ENCODE data around the gene FRZB. TPM values are rescaled to one million over a fixed set of nuclear protein-coding genes. Genes with fewer than 3 reads are reported as not detected.

The FRZB gene
- total RNA-seq, 1 donor from 2014 or later = 0.17 TPM

DNA sequence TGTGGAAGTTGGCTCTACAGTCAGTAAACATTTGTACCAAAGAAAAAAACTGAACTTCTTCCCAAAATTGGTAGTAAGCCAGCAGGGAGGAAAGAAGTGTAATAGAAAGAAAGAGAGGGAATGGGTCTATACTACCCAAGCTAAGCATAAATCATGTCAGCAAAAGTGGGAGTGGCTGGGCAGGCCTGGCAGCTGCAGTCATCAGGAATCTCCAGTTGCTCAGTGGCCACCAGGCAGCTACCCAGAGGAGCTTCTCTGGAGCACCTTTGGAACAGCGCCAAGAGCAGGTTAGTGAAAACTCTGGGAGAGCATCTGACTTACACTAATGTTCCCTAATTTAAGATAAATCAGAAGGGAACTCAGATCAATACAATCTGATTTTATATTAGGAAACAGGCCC, 14.3 kb downstream of the FRZB start:
- DNase-seq (ENCODE audit: low read depth) = no peak
- TF ChIP-seq CTCF (IDR thresholded peaks at IDR 0.05; ENCODE audit: insufficient read depth, low read length, poor library complexity, severe bottlenecking) = no peak

GRCh38 chr2:182845794-182846417, 20.5 kb downstream of the FRZB start:
- Histone ChIP-seq H3K36me3 (ENCODE audit: control insufficient read depth, insufficient read depth, low read length) (no peaks in the 10 kb centered on the region), H3K27me3 (ENCODE audit: control insufficient read depth, insufficient read depth, low read length) (no peaks in the 10 kb centered on the region), H3K4me3 (ENCODE audit: low read depth, low read length) (no peak overlapping the region)
- no peak for TF ChIP-seq CTCF (IDR thresholded peaks at IDR 0.05; ENCODE audit: insufficient read depth, low read length, poor library complexity, severe bottlenecking)
- DNase-seq (ENCODE audit: low read depth) = no peak

More for the DNA sequence above, 14.3 kb downstream of the FRZB start:
- Histone ChIP-seq H3K4me3 (ENCODE audit: low read depth, low read length) (no peak overlapping the region), H3K36me3 (ENCODE audit: control insufficient read depth, insufficient read depth, low read length) (no peaks in the 10 kb centered on the region), H3K27me3 (ENCODE audit: control insufficient read depth, insufficient read depth, low read length) (no peaks in the 10 kb centered on the region)

- Histone ChIP-seq H3K4me3 (ENCODE audit: low read depth, low read length) (no peak overlapping the region), H3K36me3 (ENCODE audit: control insufficient read depth, insufficient read depth, low read length) (no peaks in the 10 kb centered on the region), H3K27me3 (ENCODE audit: control insufficient read depth, insufficient read depth, low read length) (no peaks in the 10 kb centered on the region)
- no peak for TF ChIP-seq CTCF (IDR thresholded peaks at IDR 0.05; ENCODE audit: insufficient read depth, low read length, poor library complexity, severe bottlenecking)
- DNase-seq (ENCODE audit: low read depth) = no peak
These were observed 30.0 kb downstream of the FRZB start for GRCh38 chr2:182836451-182836850.

DNA sequence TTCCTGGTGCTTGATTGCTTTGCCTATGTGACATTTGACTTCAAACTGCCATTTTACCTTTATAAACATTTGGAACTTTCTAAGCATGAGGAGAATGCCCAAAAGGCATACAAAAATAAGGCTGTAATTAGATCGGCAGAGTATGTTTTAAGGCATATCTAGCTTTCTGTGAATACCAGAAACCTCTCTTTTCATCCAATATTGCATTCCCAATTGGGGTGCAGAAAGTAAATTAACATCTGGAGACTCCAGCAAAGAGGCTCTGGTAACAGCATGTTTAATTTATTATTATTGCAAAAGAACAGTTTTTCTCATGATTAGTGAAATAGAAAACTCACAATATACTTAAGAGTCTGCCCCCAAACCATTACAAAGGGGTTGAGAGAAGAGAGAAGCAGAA, 32.1 kb downstream of the FRZB start:
- no peak for DNase-seq (ENCODE audit: low read depth)
- TF ChIP-seq CTCF (IDR thresholded peaks at IDR 0.05; ENCODE audit: insufficient read depth, low read length, poor library complexity, severe bottlenecking) = no peak
- no peak overlapping the region for H3K4me3 ChIP-seq (ENCODE audit: low read depth, low read length)
- no peaks in the 10 kb centered on the region for H3K27me3 ChIP-seq (ENCODE audit: control insufficient read depth, insufficient read depth, low read length)
- H3K36me3 ChIP-seq (ENCODE audit: control insufficient read depth, insufficient read depth, low read length) = no peaks in the 10 kb centered on the region

DNA sequence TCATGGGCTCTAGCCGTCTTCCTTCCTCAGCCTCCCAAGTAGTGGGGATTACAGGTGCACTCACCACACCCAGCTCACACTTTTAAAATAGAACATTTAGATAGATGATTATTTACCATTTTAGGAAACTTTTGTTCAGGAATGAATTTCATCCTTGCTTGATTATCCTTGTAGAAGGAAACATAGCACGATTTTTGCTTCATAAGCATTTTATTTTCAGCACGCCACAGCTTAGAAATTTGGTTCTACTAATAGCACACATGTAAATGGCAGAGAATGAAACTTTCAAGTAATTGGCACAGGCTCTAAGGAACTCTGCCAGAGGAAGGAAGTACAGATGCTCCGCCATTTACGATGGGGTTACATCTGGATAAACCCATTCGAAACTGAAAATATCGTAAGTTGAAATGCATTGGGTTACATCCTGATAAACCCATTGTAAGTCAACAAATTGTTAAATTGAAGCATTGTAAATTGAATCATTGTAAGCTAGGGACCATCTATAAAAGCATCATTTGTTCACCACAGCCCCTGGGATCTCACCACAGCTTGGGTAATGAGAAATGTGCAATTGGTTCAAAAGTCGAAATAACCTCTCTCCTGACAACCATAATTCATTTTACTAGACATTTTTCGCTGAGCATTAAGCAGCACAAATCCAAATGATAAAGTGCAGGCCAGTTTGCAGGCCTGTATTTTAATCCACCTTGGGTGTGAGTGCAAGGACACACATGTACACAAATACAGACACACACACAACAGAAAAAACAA, 33.2 kb downstream of the FRZB start:
- no peaks in the 10 kb centered on the region for H3K36me3 ChIP-seq (ENCODE audit: control insufficient read depth, insufficient read depth, low read length)
- no peak for DNase-seq (ENCODE audit: low read depth)
- H3K27me3 ChIP-seq (ENCODE audit: control insufficient read depth, insufficient read depth, low read length) = no peaks in the 10 kb centered on the region
- no peak overlapping the region for H3K4me3 ChIP-seq (ENCODE audit: low read depth, low read length)
- no peak for TF ChIP-seq CTCF (IDR thresholded peaks at IDR 0.05; ENCODE audit: insufficient read depth, low read length, poor library complexity, severe bottlenecking)
